ENCODE data around the gene CCP110.
"Not testable (repeated sequence)": the region's sequence is repeated elsewhere in the genome, so short reads cannot be mapped to it uniquely, and the experiment has no call there.

GRCh38 chr16:19543278-19543996 lies 19.7 kb downstream of the CCP110 start:
- TF ChIP-seq CTCF, POLR2A (IDR thresholded peaks at IDR 0.05): not testable (repeated sequence)
